ENCODE results near the gene XPA. TPM values are rescaled to one million over a fixed set of nuclear protein-coding genes. Genes with fewer than 3 reads are reported as not detected.

XPA gene
- total and polyA plus RNA-seq, 4 donors, result 9.2 to 23.0 (median 10.5) TPM

DNA sequence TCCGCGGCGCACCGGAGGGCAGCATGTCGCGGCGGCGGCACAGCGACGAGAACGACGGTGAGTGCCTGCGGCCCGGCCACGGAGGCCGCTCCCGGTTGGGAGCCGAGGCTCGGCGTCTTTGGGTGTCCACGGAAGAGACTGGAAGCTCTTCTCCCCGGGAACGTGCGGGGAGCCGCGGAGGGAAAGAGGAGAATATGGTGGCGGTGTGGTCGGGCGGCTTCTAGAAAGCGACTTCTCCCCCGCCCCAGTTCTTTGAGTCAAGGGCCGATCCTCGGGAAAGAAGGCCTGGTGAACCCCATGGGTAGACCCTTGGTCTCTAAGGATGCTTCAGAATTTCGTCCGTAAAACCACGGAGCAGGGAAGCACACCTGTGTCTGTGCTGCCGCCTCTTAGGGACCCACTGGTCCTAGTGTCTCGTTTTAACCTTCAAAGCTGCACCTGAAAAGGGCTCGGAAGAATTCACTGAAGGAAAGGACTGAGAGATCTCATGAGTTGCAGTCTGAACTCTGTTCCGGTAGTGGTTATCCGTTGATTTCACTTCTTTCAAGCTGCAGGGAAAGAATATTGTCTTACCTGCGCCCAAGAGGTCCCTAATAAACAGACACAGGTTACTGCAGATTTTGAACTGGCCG lies 63.2 kb downstream of the XPA start:
- H3K36me3 ChIP-seq (ENCODE audit: control insufficient read depth in 4 of 4, insufficient read depth in 4 of 4, low read length in 4 of 4), result no peaks in the 10 kb centered on the region
- peaks cover 0 to 32% (median 21%) of the 10 kb centered on the region in 5 donors for H3K4me1 ChIP-seq (ENCODE audit: control insufficient read depth in 5 of 5, insufficient read depth in 5 of 5, low read length in 5 of 5)
- 0 to 1% methylated on average over 40 to 43 of the region's 43 CpGs for WGBS, 2 donors
- TF ChIP-seq, protein P1, sequence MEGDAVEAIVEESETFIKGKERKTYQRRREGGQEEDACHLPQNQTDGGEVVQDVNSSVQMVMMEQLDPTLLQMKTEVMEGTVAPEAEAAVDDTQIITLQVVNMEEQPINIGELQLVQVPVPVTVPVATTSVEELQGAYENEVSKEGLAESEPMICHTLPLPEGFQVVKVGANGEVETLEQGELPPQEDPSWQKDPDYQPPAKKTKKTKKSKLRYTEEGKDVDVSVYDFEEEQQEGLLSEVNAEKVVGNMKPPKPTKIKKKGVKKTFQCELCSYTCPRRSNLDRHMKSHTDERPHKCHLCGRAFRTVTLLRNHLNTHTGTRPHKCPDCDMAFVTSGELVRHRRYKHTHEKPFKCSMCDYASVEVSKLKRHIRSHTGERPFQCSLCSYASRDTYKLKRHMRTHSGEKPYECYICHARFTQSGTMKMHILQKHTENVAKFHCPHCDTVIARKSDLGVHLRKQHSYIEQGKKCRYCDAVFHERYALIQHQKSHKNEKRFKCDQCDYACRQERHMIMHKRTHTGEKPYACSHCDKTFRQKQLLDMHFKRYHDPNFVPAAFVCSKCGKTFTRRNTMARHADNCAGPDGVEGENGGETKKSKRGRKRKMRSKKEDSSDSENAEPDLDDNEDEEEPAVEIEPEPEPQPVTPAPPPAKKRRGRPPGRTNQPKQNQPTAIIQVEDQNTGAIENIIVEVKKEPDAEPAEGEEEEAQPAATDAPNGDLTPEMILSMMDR (IDR thresholded peaks at IDR 0.05; ENCODE audit: control extremely low read depth, extremely low read depth), result no peak
- H3K27me3 ChIP-seq (ENCODE audit: control insufficient read depth in 3 of 3, insufficient read depth in 3 of 3, low read length in 2 of 3), result no peaks in the 10 kb centered on the region
- H3K4me3 ChIP-seq, result peak overlapping the region; percentile 95
- DNase-seq (peak in 2 of 3 donors; percentile 9 to 11), ATAC-seq (ENCODE audit: insufficient read depth, low FRiP score) (peak; percentile 1)
- peak overlapping the region; percentile 99 for H3K27ac ChIP-seq (ENCODE audit: low read depth in 1 of 2, low read length in 1 of 2)
- H3K9ac ChIP-seq (ENCODE audit: insufficient read depth in 1 of 2, low read length in 2 of 2), result peak overlapping the region; percentile 82 to 89
- H3K9me3 ChIP-seq (ENCODE audit: control insufficient read depth in 4 of 4, insufficient read depth in 3 of 4, low read length in 3 of 4), result no peaks in the 10 kb centered on the region

DNA sequence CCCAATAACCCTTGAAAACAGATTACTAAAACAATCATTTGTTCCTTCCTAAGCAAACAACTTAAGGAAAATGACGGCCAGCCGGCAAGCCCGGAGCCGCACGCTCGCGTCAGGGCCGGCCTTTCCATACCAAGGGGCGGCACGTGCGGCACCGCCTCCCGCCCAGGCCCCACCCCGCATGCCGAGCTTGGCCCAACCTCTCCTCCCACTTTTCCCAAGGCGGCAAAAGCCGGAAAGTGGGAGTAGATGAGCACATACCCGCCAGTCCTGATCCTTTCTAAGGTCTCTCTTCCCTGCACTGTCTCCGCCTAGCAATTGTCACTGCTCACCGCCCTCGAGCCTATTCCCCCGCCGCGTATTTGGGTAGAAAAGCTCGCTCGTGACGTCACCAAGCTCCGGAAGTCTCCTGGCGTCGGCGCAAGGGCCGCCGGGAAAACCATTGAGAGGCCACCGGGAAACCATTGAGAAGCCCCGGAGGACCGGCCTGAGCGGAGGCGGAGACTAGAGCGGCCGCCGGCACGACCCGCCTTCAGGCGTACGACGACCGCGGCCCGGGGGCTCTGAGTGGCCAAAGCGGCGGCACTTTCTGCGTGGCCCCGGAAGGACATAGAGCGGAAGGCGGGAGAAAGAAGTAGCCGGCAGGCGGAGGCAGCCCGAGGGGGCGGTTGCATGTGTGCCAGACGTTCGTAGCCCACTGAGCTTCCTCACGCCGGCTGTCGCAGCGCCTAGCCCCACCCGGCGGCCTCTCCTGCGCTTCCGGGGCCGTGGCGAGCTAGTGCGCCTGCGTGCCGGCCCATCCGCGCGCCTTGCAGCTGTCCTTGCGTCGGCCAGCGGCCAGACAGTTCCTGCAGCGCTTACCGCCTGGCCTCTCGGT lies 63.9 kb downstream of the XPA start, which contains the start of the genes NCBP1 and TSTD2:
NCBP1 (plus strand) TSS at position 837 of the 874 bp plus-strand sequence. CDS start 61 bp downstream, outside the sequence.
TSTD2 (minus strand) TSS at position 384 of the 874 bp plus-strand sequence. CDS start 5,806 bp downstream, outside the sequence.
- 0 to 1% methylated on average over 76 to 83 of the region's 83 CpGs for WGBS, 2 donors
- TF ChIP-seq, protein P1 (IDR thresholded peaks at IDR 0.05; ENCODE audit: control extremely low read depth, extremely low read depth), result no peak
- peaks cover 0 to 30% (median 21%) of the 10 kb centered on the region in 5 donors for H3K4me1 ChIP-seq (ENCODE audit: control insufficient read depth in 5 of 5, insufficient read depth in 5 of 5, low read length in 5 of 5)

DNA sequence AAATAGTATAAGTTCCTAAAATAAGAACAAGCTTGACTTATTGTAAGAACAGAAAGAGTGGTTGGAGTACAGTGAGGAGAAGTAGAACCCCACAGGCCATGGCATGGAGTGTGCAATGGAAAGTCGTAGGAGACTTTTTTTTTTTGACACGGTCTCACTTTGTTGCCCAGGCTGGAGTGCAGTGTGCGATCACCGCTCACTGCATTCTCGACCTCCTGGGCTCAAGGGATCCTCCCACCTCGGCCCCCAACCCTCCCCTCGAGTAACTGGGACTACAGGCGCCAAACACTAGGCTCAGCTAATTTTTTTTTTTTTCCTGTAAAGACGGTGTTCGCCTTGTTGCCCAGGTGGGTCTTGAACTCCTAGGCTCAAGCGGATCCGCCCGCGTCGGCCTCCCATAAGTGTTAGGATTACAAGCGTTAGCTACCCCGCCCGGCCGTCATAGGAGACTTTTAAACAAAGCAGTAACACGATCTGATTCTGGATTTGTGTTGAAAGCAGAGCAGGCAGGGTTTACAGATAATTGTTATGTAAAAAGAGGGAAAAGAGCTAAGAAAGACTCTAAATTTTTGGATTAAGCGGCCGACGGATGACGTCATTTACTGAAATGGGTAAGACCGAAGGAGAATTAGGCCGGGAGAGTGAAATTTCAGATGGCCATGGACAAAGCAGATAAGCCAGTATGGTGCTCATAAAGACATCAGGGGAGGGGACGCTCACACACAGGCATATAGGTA lies 64.7 kb downstream of the XPA start:
- 2% methylated on average over 27 of the region's 27 CpGs for WGBS, 2 donors
- peak in 2 of 3 donors; percentile 83 to 93 for DNase-seq

More for the DNA sequence above, 63.9 kb downstream of the XPA start, which contains the start of the genes NCBP1 and TSTD2:
- Histone ChIP-seq H3K9me3 (ENCODE audit: control insufficient read depth in 4 of 4, insufficient read depth in 3 of 4, low read length in 3 of 4) (no peaks in the 10 kb centered on the region), H3K9ac (ENCODE audit: insufficient read depth in 1 of 2, low read length in 2 of 2) (peak within 1 kb of the TSS; percentile 98), H3K4me3 (peak within 1 kb of the TSS; percentile 95), H3K27ac (ENCODE audit: low read depth in 1 of 2, low read length in 1 of 2) (peak within 1 kb of the TSS; percentile 99), H3K36me3 (ENCODE audit: control insufficient read depth in 4 of 4, insufficient read depth in 4 of 4, low read length in 4 of 4) (no peaks in the 10 kb centered on the region), H3K27me3 (ENCODE audit: control insufficient read depth in 3 of 3, insufficient read depth in 3 of 3, low read length in 2 of 3) (no peaks in the 10 kb centered on the region)
- ATAC-seq (ENCODE audit: insufficient read depth, low FRiP score), result peak; percentile 91
- DNase-seq, result peak; percentile 98 to 99 (median 98)

More for the DNA sequence above, 64.7 kb downstream of the XPA start:
- Histone ChIP-seq H3K4me1 (ENCODE audit: control insufficient read depth in 5 of 5, insufficient read depth in 5 of 5, low read length in 5 of 5) (peaks cover 0 to 34% (median 21%) of the 10 kb centered on the region in 5 donors), H3K9ac (ENCODE audit: insufficient read depth in 1 of 2, low read length in 2 of 2) (peak overlapping the region; percentile 98), H3K4me3 (peak overlapping the region; percentile 47), H3K27ac (ENCODE audit: low read depth in 1 of 2, low read length in 1 of 2) (peak overlapping the region; percentile 99), H3K27me3 (ENCODE audit: control insufficient read depth in 3 of 3, insufficient read depth in 3 of 3, low read length in 2 of 3) (no peaks in the 10 kb centered on the region), H3K9me3 (ENCODE audit: control insufficient read depth in 4 of 4, insufficient read depth in 3 of 4, low read length in 3 of 4) (no peaks in the 10 kb centered on the region), H3K36me3 (ENCODE audit: control insufficient read depth in 4 of 4, insufficient read depth in 4 of 4, low read length in 4 of 4) (no peaks in the 10 kb centered on the region)
- peak; percentile 13 for ATAC-seq (ENCODE audit: insufficient read depth, low FRiP score)
- TF ChIP-seq, protein P1 (IDR thresholded peaks at IDR 0.05; ENCODE audit: control extremely low read depth, extremely low read depth), result no peak

Measured in lung (tissue), 12 donors.